Peyer's patch (tissue), 4 donors: ENCODE results near the gene MCF2L2.

Source experiments
- POLR2A ChIP-seq, 2 donors: fragments of 450-650 bp; IDR thresholded peaks; one replicate each; pipeline ENCODE4 v1.5.1; 2017; ENCODE audit warnings: antibody characterized with exemption in 2 of 2, mild to moderate bottlenecking in 2 of 2, moderate library complexity in 2 of 2
- TF ChIP-seq, protein P1 (sequence below), 6 experiments: fragments of 450-650 bp in 4 of 6; fragments of 200-600 bp in 2 of 6; sonication (generic) in 1 of 6; IDR thresholded peaks; one replicate each; pipeline ENCODE4 v1.5.1; 2017 to 2019; ENCODE audit warnings: antibody characterized with exemption in 6 of 6, mild to moderate bottlenecking in 3 of 6, moderate library complexity in 1 of 6

GRCh38 chr3:183244981-183245476 lies 183.4 kb downstream of the MCF2L2 start:
- TF ChIP-seq, protein P1, sequence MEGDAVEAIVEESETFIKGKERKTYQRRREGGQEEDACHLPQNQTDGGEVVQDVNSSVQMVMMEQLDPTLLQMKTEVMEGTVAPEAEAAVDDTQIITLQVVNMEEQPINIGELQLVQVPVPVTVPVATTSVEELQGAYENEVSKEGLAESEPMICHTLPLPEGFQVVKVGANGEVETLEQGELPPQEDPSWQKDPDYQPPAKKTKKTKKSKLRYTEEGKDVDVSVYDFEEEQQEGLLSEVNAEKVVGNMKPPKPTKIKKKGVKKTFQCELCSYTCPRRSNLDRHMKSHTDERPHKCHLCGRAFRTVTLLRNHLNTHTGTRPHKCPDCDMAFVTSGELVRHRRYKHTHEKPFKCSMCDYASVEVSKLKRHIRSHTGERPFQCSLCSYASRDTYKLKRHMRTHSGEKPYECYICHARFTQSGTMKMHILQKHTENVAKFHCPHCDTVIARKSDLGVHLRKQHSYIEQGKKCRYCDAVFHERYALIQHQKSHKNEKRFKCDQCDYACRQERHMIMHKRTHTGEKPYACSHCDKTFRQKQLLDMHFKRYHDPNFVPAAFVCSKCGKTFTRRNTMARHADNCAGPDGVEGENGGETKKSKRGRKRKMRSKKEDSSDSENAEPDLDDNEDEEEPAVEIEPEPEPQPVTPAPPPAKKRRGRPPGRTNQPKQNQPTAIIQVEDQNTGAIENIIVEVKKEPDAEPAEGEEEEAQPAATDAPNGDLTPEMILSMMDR (IDR thresholded peaks at IDR 0.05): peak in 3 of 6 experiments; percentile 70 to 77 (median 70)
- TF ChIP-seq POLR2A (IDR thresholded peaks at IDR 0.05): peak; percentile 26 to 84
